Fibroblast of mammary gland (primary cell): ENCODE results near the gene SERPINA4.

Experiments used
- DNase-seq: peaks from one replicate; pipeline ENCODE4 v3.0.0-alpha.2; 2010; ENCODE audit warnings: low read depth
- H3K4me3 ChIP-seq: 2 replicates; pipeline ENCODE4 v1.5.1; 2011; ENCODE audit warnings: low read depth, mild to moderate bottlenecking, low read length, moderate library complexity; ENCODE audit not compliant: control insufficient read depth
- CTCF ChIP-seq: conservative IDR thresholded peaks from 2 replicates; pipeline ENCODE4 v1.5.1; 2011; ENCODE audit warnings: low read depth, low read length, inconsistent platforms; ENCODE audit not compliant: control insufficient read depth, insufficient read depth

Gene SERPINA4

GRCh38 chr14:94613720-94614644, 52.7 kb downstream of the SERPINA4 start:
- no peak for DNase-seq
- no peak for TF ChIP-seq CTCF
- H3K4me3 ChIP-seq: no peak overlapping the region

GRCh38 chr14:94614802-94615201, 53.6 kb downstream of the SERPINA4 start:
- no peak for DNase-seq
- H3K4me3 ChIP-seq: no peak overlapping the region
- TF ChIP-seq CTCF: no peak

GRCh38 chr14:94615254-94615653, 54.0 kb downstream of the SERPINA4 start:
- DNase-seq: no peak
- TF ChIP-seq CTCF: no peak
- H3K4me3 ChIP-seq: no peak overlapping the region

- H3K4me3 ChIP-seq: no peak overlapping the region
- no peak for TF ChIP-seq CTCF
Observed at GRCh38 chr14:94615823-94616570, 54.8 kb downstream of the SERPINA4 start.

GRCh38 chr14:94617366-94617941, 56.2 kb downstream of the SERPINA4 start:
- no peak overlapping the region for H3K4me3 ChIP-seq
- TF ChIP-seq CTCF: no peak
- no peak for DNase-seq

More at GRCh38 chr14:94615823-94616570, 54.8 kb downstream of the SERPINA4 start:
- DNase-seq: no peak

GRCh38 chr14:94617988-94618822, 57.0 kb downstream of the SERPINA4 start:
- no peak for TF ChIP-seq CTCF
- no peak overlapping the region for H3K4me3 ChIP-seq
- no peak for DNase-seq
